HEK293 (cell line): ENCODE measurements around the gene PPP2R2B.

ENCODE experiments used
- GFI1B ChIP-seq: fragments of 450-650 bp; formaldehyde crosslinking; IDR thresholded peaks from 2 replicates; pipeline ENCODE4 v1.5.1; 2016; ENCODE audit warnings: missing biosample characterization, missing genetic modification characterization
- OSR2 ChIP-seq: fragments of 450-650 bp; formaldehyde crosslinking; IDR thresholded peaks from 2 replicates; pipeline ENCODE4 v1.5.1; 2016; ENCODE audit warnings: missing biosample characterization, missing genetic modification characterization
- SP2 ChIP-seq: fragments of 450-650 bp; formaldehyde crosslinking; IDR thresholded peaks from 2 replicates; pipeline ENCODE4 v1.5.1; 2016; ENCODE audit warnings: missing biosample characterization, missing genetic modification characterization
- YY1 ChIP-seq: fragments of 450-650 bp; formaldehyde crosslinking; IDR thresholded peaks from 2 replicates; pipeline ENCODE4 v1.5.1; 2018; ENCODE audit warnings: missing biosample characterization, missing genetic modification characterization
- ZBTB1 ChIP-seq: fragments of 450-650 bp; formaldehyde crosslinking; IDR thresholded peaks from 2 replicates; pipeline ENCODE4 v1.5.1; 2016; ENCODE audit warnings: missing biosample characterization, missing genetic modification characterization
- ZBTB48 ChIP-seq: fragments of 450-650 bp; formaldehyde crosslinking; IDR thresholded peaks from 2 replicates; pipeline ENCODE4 v1.5.1; 2016; ENCODE audit warnings: missing biosample characterization, missing genetic modification characterization
- ZNF121 ChIP-seq: fragments of 450-650 bp; formaldehyde crosslinking; IDR thresholded peaks from 2 replicates; pipeline ENCODE4 v1.5.1; 2016; ENCODE audit warnings: missing biosample characterization, missing genetic modification characterization
- ZNF274 ChIP-seq, 2 experiments: fragments of 200-500 bp in 1 of 2; fragments of 450-650 bp in 1 of 2; sonication (Bioruptor generic) in 1 of 2; formaldehyde crosslinking in 1 of 2; IDR thresholded peaks; 2 replicates each; pipeline versions ENCODE4 v1.5.1 to v1.6.1; 2014 to 2016; ENCODE audit warnings: borderline replicate concordance in 1 of 2, inconsistent platforms in 1 of 2, low read length in 1 of 2, missing biosample characterization in 1 of 2, missing genetic modification characterization in 1 of 2
- ZNF366 ChIP-seq: fragments of 450-650 bp; formaldehyde crosslinking; conservative IDR thresholded peaks from 2 replicates; pipeline ENCODE4 v1.5.1; 2016; ENCODE audit warnings: missing biosample characterization, missing genetic modification characterization
- ZNF558 ChIP-seq: fragments of 450-650 bp; formaldehyde crosslinking; IDR thresholded peaks from 2 replicates; pipeline ENCODE4 v1.5.1; 2016; ENCODE audit warnings: missing biosample characterization, missing genetic modification characterization
- ZNF785 ChIP-seq: fragments of 450-650 bp; formaldehyde crosslinking; IDR thresholded peaks from 2 replicates; pipeline ENCODE4 v1.5.1; 2016; ENCODE audit warnings: missing biosample characterization, missing genetic modification characterization
- TF ChIP-seq, protein P1 (sequence below): fragments of 450-650 bp; formaldehyde crosslinking; IDR thresholded peaks from 2 replicates; pipeline ENCODE4 v1.5.1; 2016; ENCODE audit warnings: missing biosample characterization, missing genetic modification characterization
- TF ChIP-seq, protein P2 (sequence below): fragments of 450-650 bp; formaldehyde crosslinking; IDR thresholded peaks from 2 replicates; pipeline ENCODE4 v1.5.1; 2016; ENCODE audit warnings: missing biosample characterization, missing genetic modification characterization, low read depth
- TF ChIP-seq, protein P3 (sequence below): fragments of 450-650 bp; formaldehyde crosslinking; IDR thresholded peaks from 2 replicates; pipeline ENCODE4 v1.5.1; 2016; ENCODE audit warnings: missing biosample characterization, missing genetic modification characterization

DNA sequence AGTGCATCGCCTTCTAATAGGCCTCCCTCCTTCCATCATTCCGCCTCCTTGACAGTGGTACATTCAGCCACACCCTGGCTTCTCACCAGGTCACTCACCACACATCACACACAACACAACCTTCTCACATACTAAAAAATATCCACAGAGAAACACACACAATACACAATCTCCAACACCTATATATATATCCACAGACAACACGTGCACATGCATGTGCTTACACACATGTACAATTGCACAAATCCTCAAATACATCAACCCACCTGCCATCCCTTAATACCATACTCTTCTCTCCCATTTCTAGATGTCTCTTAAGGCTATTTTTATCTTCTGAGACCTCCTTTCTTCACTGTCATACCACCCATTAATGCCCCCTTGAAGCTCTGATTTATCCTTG, 57.6 kb downstream of the PPP2R2B start:
- TF ChIP-seq, protein P1, sequence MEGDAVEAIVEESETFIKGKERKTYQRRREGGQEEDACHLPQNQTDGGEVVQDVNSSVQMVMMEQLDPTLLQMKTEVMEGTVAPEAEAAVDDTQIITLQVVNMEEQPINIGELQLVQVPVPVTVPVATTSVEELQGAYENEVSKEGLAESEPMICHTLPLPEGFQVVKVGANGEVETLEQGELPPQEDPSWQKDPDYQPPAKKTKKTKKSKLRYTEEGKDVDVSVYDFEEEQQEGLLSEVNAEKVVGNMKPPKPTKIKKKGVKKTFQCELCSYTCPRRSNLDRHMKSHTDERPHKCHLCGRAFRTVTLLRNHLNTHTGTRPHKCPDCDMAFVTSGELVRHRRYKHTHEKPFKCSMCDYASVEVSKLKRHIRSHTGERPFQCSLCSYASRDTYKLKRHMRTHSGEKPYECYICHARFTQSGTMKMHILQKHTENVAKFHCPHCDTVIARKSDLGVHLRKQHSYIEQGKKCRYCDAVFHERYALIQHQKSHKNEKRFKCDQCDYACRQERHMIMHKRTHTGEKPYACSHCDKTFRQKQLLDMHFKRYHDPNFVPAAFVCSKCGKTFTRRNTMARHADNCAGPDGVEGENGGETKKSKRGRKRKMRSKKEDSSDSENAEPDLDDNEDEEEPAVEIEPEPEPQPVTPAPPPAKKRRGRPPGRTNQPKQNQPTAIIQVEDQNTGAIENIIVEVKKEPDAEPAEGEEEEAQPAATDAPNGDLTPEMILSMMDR (tag by site-specific recombination) = no peak
- no peak for TF ChIP-seq SP2 (tag by site-specific recombination)
- TF ChIP-seq ZNF274 (IDR thresholded peaks at IDR 0.05; ENCODE audit: low read length) = no peak
- TF ChIP-seq ZNF274 (tag by site-specific recombination; IDR thresholded peaks at IDR 0.05; ENCODE audit: borderline replicate concordance) = no peak
- TF ChIP-seq ZNF366 = no peak
- TF ChIP-seq OSR2 (tag by site-specific recombination) = no peak
- no peak for TF ChIP-seq ZNF785
- TF ChIP-seq ZNF121 (tag by site-specific recombination) = no peak
- TF ChIP-seq ZBTB48 (tag by site-specific recombination) = no peak
- TF ChIP-seq, protein P2, sequence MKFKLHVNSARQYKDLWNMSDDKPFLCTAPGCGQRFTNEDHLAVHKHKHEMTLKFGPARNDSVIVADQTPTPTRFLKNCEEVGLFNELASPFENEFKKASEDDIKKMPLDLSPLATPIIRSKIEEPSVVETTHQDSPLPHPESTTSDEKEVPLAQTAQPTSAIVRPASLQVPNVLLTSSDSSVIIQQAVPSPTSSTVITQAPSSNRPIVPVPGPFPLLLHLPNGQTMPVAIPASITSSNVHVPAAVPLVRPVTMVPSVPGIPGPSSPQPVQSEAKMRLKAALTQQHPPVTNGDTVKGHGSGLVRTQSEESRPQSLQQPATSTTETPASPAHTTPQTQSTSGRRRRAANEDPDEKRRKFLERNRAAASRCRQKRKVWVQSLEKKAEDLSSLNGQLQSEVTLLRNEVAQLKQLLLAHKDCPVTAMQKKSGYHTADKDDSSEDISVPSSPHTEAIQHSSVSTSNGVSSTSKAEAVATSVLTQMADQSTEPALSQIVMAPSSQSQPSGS (tag by site-specific recombination) = no peak
- no peak for TF ChIP-seq GFI1B (tag by site-specific recombination)
- no peak for TF ChIP-seq ZNF558
- TF ChIP-seq ZBTB1 (tag by site-specific recombination) = no peak
- TF ChIP-seq, protein P3, sequence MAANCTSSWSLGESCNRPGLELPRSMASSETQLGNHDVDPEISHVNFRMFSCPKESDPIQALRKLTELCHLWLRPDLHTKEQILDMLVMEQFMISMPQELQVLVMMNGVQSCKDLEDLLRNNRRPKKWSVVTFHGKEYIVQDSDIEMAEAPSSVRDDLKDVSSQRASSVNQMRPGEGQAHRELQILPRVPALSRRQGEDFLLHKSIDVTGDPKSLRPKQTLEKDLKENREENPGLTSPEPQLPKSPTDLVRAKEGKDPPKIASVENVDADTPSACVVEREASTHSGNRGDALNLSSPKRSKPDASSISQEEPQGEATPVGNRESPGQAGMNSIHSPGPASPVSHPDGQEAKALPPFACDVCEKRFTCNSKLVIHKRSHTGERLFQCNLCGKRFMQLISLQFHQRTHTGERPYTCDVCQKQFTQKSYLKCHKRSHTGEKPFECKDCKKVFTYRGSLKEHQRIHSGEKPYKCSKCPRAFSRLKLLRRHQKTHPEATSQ (tag by site-specific recombination) = no peak
- TF ChIP-seq YY1 (tag by site-specific recombination) = no peak
